ENCODE data around the gene TMIE.
"Not testable (repeated sequence)": the region's sequence is repeated elsewhere in the genome, so short reads cannot be mapped to it uniquely, and the experiment has no call there.

The TMIE gene

GRCh38 chr3:46685446-46685845 is 15.7 kb upstream of the TMIE start:
- no peak for DNase-seq (ENCODE audit: low read depth)

GRCh38 chr3:46690798-46691197 is 10.4 kb upstream of the TMIE start:
- DNase-seq (ENCODE audit: low read depth): no peak

GRCh38 chr3:46692566-46692990 is 8.6 kb upstream of the TMIE start:
- no peak for DNase-seq (ENCODE audit: low read depth)

- no peak for DNase-seq (ENCODE audit: low read depth)
Observed at GRCh38 chr3:46693038-46693891, 7.9 kb upstream of the TMIE start, which contains the start of gene ALS2CL. ALS2CL (minus strand) TSS chr3:46693679; CDS start chr3:46689440, 4,239 bp downstream.

GRCh38 chr3:46693892-46694226 is 7.3 kb upstream of the TMIE start:
- no peak for DNase-seq (ENCODE audit: low read depth)

- DNase-seq (ENCODE audit: low read depth): no peak
Observed at GRCh38 chr3:46694520-46694919, 6.7 kb upstream of the TMIE start.

- no peak for DNase-seq (ENCODE audit: low read depth)
Observed at GRCh38 chr3:46695177-46695961, 5.8 kb upstream of the TMIE start.

GRCh38 chr3:46695962-46696894 is 5.0 kb upstream of the TMIE start:
- DNase-seq (ENCODE audit: low read depth): no peak

- no peak for DNase-seq (ENCODE audit: low read depth)
Observed at GRCh38 chr3:46699676-46700523, 1.3 kb upstream of the TMIE start.

GRCh38 chr3:46700772-46701171 is 420 bp upstream of the TMIE start:
- DNase-seq (ENCODE audit: low read depth): no peak

GRCh38 chr3:46702246-46703012 is 1.2 kb downstream of the TMIE start:
- no peak for DNase-seq (ENCODE audit: low read depth)

GRCh38 chr3:46703013-46703520 is 1.9 kb downstream of the TMIE start:
- DNase-seq (ENCODE audit: low read depth): no peak

GRCh38 chr3:46704346-46704745 is 3.2 kb downstream of the TMIE start:
- not testable (repeated sequence) for DNase-seq (ENCODE audit: low read depth)

GRCh38 chr3:46705022-46705530 is 3.9 kb downstream of the TMIE start:
- DNase-seq (ENCODE audit: low read depth): no peak

GRCh38 chr3:46705751-46706552 is 4.8 kb downstream of the TMIE start:
- no peak for DNase-seq (ENCODE audit: low read depth)

- no peak for DNase-seq (ENCODE audit: low read depth)
Observed at GRCh38 chr3:46706771-46707582, 5.8 kb downstream of the TMIE start.

- no peak for DNase-seq (ENCODE audit: low read depth)
Observed at GRCh38 chr3:46707601-46708011, 6.4 kb downstream of the TMIE start.

Data from stromal cell of bone marrow (primary cell).